GM10847 (cell line): ENCODE data around the gene MMAB.

ENCODE experiments used
- POLR2A ChIP-seq: IDR thresholded peaks from 2 replicates; pipeline ENCODE4 v1.6.1; 2011; ENCODE audit not compliant: insufficient read length; ENCODE audit errors: extremely low read depth

MMAB gene

GRCh38 chr12:109527489-109528123, 45.7 kb downstream of the MMAB start:
- no peak for TF ChIP-seq POLR2A

- no peak for TF ChIP-seq POLR2A
These were observed 48.1 kb downstream of the MMAB start for GRCh38 chr12:109525279-109525585.

GRCh38 chr12:109524466-109525278, 48.6 kb downstream of the MMAB start:
- TF ChIP-seq POLR2A, result no peak

GRCh38 chr12:109523504-109523903, 49.8 kb downstream of the MMAB start:
- TF ChIP-seq POLR2A, result no peak

GRCh38 chr12:109523071-109523470, 50.2 kb downstream of the MMAB start:
- TF ChIP-seq POLR2A, result no peak

GRCh38 chr12:109521831-109522230, 51.5 kb downstream of the MMAB start:
- TF ChIP-seq POLR2A, result no peak

GRCh38 chr12:109519787-109520186, 53.5 kb downstream of the MMAB start:
- TF ChIP-seq POLR2A, result no peak

- TF ChIP-seq POLR2A, result no peak
These were observed 54.3 kb downstream of the MMAB start for GRCh38 chr12:109518820-109519665.

- TF ChIP-seq POLR2A, result no peak
These were observed 55.7 kb downstream of the MMAB start for GRCh38 chr12:109517619-109518018.

- TF ChIP-seq POLR2A, result no peak
These were observed 59.3 kb downstream of the MMAB start for GRCh38 chr12:109513977-109514376.

GRCh38 chr12:109513051-109513450, 60.3 kb downstream of the MMAB start:
- no peak for TF ChIP-seq POLR2A

- no peak for TF ChIP-seq POLR2A
These were observed 60.7 kb downstream of the MMAB start for GRCh38 chr12:109512608-109513007.

GRCh38 chr12:109510196-109510595, 63.1 kb downstream of the MMAB start:
- TF ChIP-seq POLR2A, result no peak

GRCh38 chr12:109504068-109504467, 69.2 kb downstream of the MMAB start:
- TF ChIP-seq POLR2A, result no peak
